H54 (cell line): ENCODE data around the gene DEPDC5.

Experiments
- DNase-seq: peaks from one replicate; pipeline ENCODE4 v3.0.0; 2011; ENCODE audit warnings: low spot score, mixed read lengths; ENCODE audit not compliant: insufficient read length
- FAIRE-seq: peaks from 3 replicates; lab custom pipeline; 2011; peaks lifted over from hg19 to GRCh38; lab: Jason Lieb, UNC
- POLR2A ChIP-seq: IDR thresholded peaks from 2 replicates; pipeline ENCODE4 v1.6.1; 2011; ENCODE audit warnings: low read depth, mild to moderate bottlenecking, low read length

Gene DEPDC5

DNA sequence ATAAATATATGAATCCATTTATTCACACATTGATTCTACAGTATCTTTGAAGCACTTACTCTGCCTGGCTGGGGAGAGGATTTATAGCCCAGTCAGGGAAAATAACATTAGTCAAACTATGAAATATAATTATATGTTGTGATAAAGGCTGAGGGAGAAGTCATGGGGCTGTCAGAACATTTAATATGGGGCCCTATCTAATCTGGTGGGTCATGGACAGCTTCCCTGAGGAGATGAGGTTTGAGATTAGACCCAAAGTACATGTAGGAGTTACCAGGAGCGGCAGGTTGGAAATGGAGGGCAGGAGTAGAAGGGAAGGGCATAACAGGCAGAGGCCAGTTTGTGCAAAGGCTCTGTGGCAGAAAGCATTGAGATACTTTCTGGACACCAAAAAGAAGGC lies 86.2 kb downstream of the DEPDC5 start:
- FAIRE-seq (no peak), DNase-seq (no peak)
- TF ChIP-seq POLR2A = no peak

DNA sequence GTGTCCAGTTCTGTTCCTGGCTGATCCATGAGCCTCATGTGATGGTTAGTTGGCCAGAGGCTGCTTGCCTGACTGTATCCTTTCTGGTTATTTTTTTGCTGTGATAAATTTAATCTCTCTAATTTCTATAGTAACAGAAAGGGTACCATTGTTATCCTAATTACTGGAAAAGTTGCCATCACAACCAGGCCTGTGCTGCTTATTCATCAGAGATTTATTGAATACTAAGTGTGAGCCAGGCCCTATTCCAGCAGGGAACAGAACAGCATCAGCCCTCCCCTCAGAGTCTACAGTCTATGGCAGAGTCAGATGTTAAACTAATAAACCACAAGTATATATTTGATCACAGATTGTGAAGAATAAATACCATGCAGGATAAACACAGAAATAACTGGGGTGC lies 86.8 kb downstream of the DEPDC5 start:
- FAIRE-seq = no peak
- no peak for TF ChIP-seq POLR2A
- DNase-seq = no peak

DNA sequence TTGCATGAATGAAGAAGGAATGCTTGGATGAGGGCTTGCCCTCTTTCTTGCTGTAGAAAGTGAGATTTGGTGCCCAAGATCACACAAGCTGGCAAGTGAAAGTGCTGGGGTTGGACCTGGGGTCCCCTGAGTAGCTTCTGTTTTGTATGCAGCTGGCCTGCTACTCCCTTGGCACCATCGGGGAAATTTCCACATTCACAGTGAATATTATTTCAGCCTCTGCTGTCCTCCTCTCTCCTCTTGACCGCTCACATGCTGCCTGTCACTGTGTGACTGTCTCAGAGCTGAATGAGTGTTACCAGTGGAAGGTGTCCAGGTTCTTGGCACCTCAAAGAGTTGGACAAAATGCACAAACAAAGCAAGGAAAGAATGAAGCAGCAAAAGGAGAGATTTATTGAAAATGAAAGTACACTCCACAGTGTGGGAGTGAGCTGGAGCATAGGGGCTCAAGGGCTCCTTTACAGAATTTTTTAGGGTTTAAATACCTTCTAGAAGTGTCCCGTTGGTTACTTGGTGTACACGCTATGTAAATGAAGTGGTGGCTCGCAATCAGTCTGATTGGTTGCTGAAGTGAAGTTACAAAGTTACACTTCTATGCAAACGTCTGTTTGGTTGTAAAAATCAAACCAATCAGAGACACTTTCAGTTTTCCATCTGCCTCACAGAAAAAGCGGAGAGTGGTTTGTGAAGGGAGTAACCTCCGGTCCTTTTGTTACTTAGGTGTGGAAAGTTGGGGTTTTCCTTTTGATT lies 87.4 kb downstream of the DEPDC5 start:
- DNase-seq = no peak
- TF ChIP-seq POLR2A = no peak
- no peak for FAIRE-seq

- DNase-seq (no peak), FAIRE-seq (no peak)
- no peak for TF ChIP-seq POLR2A
These were observed 89.7 kb downstream of the DEPDC5 start for GRCh38 chr22:31843526-31843925.

- FAIRE-seq (no peak), DNase-seq (no peak)
- no peak for TF ChIP-seq POLR2A
These were observed 91.1 kb downstream of the DEPDC5 start for GRCh38 chr22:31844941-31845340.

GRCh38 chr22:31846161-31847115 lies 92.6 kb downstream of the DEPDC5 start:
- DNase-seq (no peak), FAIRE-seq (no peak)
- TF ChIP-seq POLR2A = no peak

- FAIRE-seq (no peak), DNase-seq (no peak)
- no peak for TF ChIP-seq POLR2A
These were observed 94.6 kb downstream of the DEPDC5 start for GRCh38 chr22:31848411-31848810.

GRCh38 chr22:31850135-31850534 lies 96.3 kb downstream of the DEPDC5 start:
- FAIRE-seq = no peak
- TF ChIP-seq POLR2A = no peak

DNA sequence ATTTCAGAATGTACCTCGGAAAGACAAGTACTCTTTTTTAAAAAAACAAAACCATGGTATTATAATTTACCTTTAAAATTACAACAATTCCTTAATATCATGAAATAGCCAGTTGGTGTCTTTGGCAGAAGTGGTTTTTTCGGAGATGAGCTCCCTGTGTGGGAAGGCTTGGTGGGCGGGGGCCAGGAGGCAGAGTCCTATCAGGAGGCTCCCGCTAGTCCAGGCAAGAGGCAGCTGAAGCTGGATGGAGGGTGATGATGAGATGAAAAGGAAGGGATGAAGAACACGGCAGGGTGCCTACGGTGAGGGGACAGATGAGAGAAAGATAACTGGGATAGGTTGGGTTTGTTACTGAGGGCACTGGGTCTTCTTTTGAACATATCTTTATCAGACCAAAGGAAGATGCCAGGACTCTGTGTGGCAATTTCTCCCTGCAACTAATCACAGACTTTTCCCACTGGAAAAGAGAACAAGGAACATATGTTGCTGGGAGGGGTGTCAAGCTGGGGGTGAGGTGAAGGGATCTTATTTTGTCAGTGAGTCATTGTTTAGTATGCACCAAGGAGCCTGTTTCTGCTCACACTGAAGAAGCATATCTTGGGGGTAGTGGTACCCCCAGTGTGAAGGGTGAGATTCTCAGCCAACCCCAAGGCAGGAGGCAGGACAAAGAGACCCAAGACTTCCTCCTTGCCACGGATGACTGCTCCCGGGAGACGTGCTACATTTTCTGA lies 99.0 kb downstream of the DEPDC5 start:
- DNase-seq (no peak), FAIRE-seq (no peak)
- TF ChIP-seq POLR2A = no peak

More at GRCh38 chr22:31850135-31850534, 96.3 kb downstream of the DEPDC5 start:
- DNase-seq = no peak

DNA sequence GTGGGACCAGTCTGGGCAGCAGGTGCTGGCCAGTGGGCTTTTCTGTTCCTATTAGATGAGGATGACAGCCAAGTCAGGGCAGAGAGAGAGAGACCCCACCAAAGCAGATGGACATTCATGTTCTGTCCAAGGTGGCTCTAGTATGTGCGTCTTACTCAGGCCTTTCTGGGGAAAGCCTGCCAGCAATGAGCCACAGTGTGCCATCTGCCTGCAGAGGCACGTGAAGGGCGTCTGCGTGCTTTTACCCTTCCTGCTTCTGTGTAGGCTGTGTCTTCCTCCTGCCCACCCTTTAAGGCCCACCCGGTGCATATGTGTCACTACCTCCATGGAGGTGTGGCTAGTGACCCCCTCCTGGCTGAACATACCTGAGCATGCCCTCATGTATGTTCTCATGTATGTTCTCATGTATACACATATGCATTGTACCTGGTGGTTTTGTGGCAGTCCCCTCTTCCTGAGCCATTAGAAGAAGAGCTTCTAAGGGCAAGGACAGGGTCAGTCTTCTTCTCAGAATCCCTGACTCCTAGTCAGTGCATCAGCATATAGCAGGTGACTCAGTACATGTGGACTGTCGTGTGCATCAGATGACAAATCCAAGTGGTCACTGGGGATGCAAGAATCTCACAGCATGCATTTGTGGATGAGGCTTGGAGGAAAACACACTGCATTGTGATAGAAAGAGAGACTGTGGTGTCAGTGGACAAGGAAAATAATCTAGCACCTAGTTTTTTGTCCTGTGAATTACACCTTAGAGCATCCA lies 100.1 kb downstream of the DEPDC5 start:
- no peak for FAIRE-seq
- no peak for TF ChIP-seq POLR2A
- DNase-seq = no peak

DNA sequence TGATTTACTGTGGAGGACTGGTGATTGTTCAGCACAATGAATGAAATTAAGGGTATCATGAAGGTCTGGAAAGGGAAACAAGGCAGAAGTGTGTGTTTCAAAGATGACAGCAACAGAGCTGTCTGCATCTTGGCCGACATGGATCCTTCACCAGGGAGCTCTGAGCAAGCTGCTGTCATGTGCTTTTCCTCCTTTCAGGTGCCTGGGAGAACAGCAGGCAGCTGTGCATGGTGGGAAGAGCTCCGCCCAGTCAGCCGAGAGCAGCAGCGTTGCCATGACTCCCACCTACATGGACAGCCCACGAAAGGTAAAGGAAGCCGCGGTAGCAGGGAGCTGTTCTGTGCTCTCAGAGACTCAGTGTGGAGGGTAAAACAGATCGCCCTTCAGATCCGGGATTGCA lies 103.4 kb downstream of the DEPDC5 start:
- no peak for FAIRE-seq
- DNase-seq = no peak

DNA sequence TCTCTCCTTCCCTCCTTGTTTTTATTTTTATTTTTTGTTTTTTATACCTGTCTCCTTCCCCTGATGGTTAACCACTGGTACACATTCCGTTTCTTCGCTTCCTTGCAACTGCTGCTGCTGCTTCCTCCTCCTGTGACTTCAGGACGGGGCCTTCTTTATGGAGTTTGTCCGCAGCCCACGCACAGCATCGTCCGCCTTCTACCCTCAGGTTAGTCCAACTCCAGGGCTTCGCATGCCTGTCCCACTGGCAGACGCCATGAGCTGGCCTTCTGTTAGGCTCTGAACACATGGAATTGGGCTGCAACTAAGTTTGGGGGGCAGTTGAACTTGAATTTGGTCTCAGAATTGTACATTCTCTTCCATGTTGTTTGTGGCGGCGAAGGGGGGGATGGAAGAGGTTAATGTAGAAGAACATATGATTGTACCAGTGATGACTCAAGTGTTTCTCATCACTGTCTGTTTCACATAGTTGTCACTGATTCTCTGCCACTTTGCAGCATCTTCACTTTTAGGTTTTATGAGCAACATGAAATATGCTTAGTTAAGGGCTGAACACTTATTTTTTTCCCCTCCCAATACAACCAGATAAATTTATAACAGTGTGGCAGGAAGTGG lies 107.5 kb downstream of the DEPDC5 start:
- FAIRE-seq = no peak

More for the DNA sequence above, 103.4 kb downstream of the DEPDC5 start:
- no peak for TF ChIP-seq POLR2A

GRCh38 chr22:31866918-31867317 lies 113.1 kb downstream of the DEPDC5 start:
- TF ChIP-seq POLR2A = no peak
- no peak for DNase-seq
- no peak for FAIRE-seq

More for the DNA sequence above, 107.5 kb downstream of the DEPDC5 start:
- no peak for DNase-seq
- TF ChIP-seq POLR2A = no peak
